Upper lobe of right lung (tissue), 1 donor: ENCODE data around the gene EYA4. TPM values are rescaled to one million over a fixed set of nuclear protein-coding genes. Genes with fewer than 3 reads are reported as not detected.

Experiments used
- ATAC-seq: fragments of 200-7000 bp; cut with Tn5 transposase; one replicate; pipeline ENCODE4 v1.9.1; 2020; ENCODE audit warnings: mild to moderate bottlenecking, moderate library complexity
- DNase-seq: peaks from one replicate; pipeline ENCODE4 v3.0.0-alpha.2; 2020
- H3K27ac ChIP-seq: fragments of 200-600 bp; one replicate; pipeline ENCODE4 v1.8.0; 2022
- H3K27me3 ChIP-seq: fragments of 200-600 bp; one replicate; pipeline ENCODE4 v1.8.0; 2022; ENCODE audit warnings: mild to moderate bottlenecking
- H3K36me3 ChIP-seq: fragments of 200-600 bp; one replicate; pipeline ENCODE4 v1.8.0; 2022
- H3K4me1 ChIP-seq: fragments of 200-600 bp; one replicate; pipeline ENCODE4 v1.8.0; 2022
- H3K4me3 ChIP-seq: fragments of 200-600 bp; one replicate; pipeline ENCODE4 v1.8.0; 2022; ENCODE audit warnings: mild to moderate bottlenecking
- H3K9me3 ChIP-seq: fragments of 200-600 bp; one replicate; pipeline ENCODE4 v1.8.0; 2022
- intact Hi-C: fragments of 100-400 bp; cut with DNase I; formaldehyde crosslinking; loops from one replicate; pipeline ENCODE4 v1.11.0; 2022
- total RNA-seq: library from RNA; stranded (reverse); fragmentation: NEBNext Ultra II Directional; extraction: Animal tissue kit (Norgen Biotek cat#: 25700); gene quantifications from one replicate; pipeline ENCODE4 v1.2.1, GENCODE V29; 2021
- TF ChIP-seq, protein P1 (sequence below): fragments of 200-600 bp; IDR thresholded peaks from one replicate; pipeline ENCODE4 v1.8.0; 2022; ENCODE audit warnings: antibody characterized with exemption
- donor health status: DM: no; HTN: yes; CAD: no; lungs with severe emphysema.

The EYA4 gene
- total RNA-seq, 1 donor from 2014 or later, result 6.0 TPM

DNA sequence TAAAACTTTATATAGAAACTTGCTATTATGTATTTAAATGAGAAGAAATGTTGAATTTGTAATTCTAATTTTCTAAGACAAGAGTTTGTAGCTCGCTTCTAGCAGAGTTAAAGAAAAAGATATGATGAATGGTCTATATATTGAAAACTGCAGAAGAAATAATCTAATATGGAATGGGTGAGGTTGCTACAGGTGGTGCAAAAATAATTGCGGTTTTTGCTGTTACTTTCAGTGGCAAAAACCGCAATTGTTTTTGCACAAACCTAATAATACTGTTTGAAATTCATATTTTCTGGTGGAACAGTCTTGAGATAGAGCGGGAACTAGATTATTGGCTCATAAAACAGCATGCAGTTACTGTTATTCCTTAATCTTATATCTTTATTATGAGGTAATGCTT is 23.9 kb downstream of the EYA4 start:
- DNase-seq, result no peak
- intact Hi-C loops, result no loop called here
- no peaks in the 10 kb centered on the region for H3K4me1 ChIP-seq
- H3K36me3 ChIP-seq, result no peaks in the 10 kb centered on the region
- TF ChIP-seq, protein P1, sequence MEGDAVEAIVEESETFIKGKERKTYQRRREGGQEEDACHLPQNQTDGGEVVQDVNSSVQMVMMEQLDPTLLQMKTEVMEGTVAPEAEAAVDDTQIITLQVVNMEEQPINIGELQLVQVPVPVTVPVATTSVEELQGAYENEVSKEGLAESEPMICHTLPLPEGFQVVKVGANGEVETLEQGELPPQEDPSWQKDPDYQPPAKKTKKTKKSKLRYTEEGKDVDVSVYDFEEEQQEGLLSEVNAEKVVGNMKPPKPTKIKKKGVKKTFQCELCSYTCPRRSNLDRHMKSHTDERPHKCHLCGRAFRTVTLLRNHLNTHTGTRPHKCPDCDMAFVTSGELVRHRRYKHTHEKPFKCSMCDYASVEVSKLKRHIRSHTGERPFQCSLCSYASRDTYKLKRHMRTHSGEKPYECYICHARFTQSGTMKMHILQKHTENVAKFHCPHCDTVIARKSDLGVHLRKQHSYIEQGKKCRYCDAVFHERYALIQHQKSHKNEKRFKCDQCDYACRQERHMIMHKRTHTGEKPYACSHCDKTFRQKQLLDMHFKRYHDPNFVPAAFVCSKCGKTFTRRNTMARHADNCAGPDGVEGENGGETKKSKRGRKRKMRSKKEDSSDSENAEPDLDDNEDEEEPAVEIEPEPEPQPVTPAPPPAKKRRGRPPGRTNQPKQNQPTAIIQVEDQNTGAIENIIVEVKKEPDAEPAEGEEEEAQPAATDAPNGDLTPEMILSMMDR, result no peak
- no peak for ATAC-seq
- H3K9me3 ChIP-seq, result no peaks in the 10 kb centered on the region
- H3K27ac ChIP-seq, result no peak overlapping the region
- no peaks in the 10 kb centered on the region for H3K27me3 ChIP-seq
- H3K4me3 ChIP-seq, result no peak overlapping the region

DNA sequence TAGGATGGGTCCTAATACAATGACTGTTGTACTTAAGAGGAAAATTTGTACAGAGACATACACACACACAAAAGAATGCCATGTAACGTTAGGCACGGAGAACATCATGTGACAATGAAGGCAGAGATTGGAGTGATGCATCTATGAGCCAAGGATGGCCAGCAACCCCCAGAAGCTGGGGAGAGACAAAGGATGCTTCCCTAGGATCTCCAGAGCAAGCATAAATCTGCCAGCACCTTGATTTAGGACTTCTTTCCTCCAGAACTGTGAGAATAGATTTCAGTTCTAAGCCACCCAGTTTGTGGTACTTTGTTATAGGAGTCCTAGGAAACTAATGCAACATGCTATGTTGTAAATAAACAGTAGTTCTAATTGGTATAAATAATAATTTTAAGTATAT is 25.0 kb downstream of the EYA4 start:
- H3K4me3 ChIP-seq, result no peak overlapping the region
- H3K27me3 ChIP-seq, result no peaks in the 10 kb centered on the region
- no peaks in the 10 kb centered on the region for H3K9me3 ChIP-seq
- intact Hi-C loops, result no loop called here
- no peak for DNase-seq
- TF ChIP-seq, protein P1, result no peak
- ATAC-seq, result no peak
- H3K27ac ChIP-seq, result no peak overlapping the region
- H3K36me3 ChIP-seq, result no peaks in the 10 kb centered on the region
- no peaks in the 10 kb centered on the region for H3K4me1 ChIP-seq

DNA sequence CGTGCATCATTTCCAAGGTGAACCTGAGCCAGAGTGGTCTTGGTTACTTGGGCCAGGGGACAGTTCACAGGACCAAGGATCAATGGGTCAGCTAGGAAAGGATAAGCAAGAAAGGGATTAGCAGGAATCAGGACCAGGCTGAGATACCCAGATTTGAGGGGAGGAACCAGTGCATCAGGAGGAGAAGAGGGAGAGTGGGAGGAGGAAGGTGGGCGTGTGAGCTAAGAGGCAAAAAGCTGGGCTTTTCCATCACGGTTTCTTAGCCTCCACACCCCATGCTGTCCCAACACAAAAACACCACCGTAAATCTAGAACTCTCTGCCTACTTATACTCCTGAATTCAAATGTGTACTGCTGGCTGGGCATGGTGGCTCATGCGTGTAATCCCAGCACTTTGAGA is 27.5 kb downstream of the EYA4 start:
- Histone ChIP-seq H3K27ac (no peak overlapping the region), H3K36me3 (no peaks in the 10 kb centered on the region), H3K27me3 (no peaks in the 10 kb centered on the region), H3K9me3 (no peaks in the 10 kb centered on the region), H3K4me1 (no peaks in the 10 kb centered on the region), H3K4me3 (no peak overlapping the region)
- DNase-seq (no peak), ATAC-seq (no peak)
- TF ChIP-seq, protein P1, result no peak
- intact Hi-C loops, result no loop called here

DNA sequence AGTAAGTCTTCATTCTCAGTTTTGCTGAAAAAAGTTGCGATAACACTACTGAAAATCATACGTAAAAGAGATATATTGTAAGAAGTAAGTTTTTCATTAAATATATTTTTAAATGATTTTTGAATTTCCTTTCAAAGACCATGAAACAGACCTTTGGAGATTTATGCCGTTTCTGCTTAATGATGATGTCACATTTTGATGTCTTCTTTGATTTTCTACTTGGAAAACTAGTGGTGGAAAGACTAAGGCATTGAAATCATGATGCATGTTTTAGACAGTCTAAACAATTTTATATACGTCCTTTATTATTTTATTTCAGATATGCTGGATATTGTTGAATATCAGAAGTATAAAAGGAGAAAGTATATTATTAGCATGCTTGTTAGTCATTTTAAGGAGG is 33.7 kb downstream of the EYA4 start:
- no peaks in the 10 kb centered on the region for H3K9me3 ChIP-seq
- no peak overlapping the region for H3K27ac ChIP-seq
- ATAC-seq (no peak), DNase-seq (no peak)
- H3K36me3 ChIP-seq, result no peaks in the 10 kb centered on the region
- intact Hi-C loops, result no loop called here
- H3K4me1 ChIP-seq, result no peaks in the 10 kb centered on the region
- no peaks in the 10 kb centered on the region for H3K27me3 ChIP-seq
- no peak overlapping the region for H3K4me3 ChIP-seq
- TF ChIP-seq, protein P1, result no peak

DNA sequence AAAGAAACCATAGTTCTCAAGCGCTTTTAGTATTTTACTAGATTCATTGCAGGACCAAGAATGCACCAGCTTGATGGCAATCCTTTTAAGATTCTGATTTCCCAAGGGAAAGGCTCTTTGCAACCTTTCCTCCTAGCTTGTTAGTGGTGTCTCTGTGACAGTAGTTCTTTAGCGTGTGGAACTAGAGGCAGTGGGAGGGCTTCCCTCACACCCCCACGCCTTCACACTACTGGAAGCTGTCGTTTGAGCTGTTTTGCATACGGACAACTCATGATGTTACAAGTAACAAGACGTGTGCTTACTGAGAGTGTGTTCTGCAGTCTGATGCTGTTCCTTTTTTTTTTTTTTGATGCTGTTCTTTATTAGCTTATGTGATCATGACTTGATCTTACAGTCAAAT is 34.1 kb downstream of the EYA4 start:
- DNase-seq, result no peak
- H3K27me3 ChIP-seq, result no peaks in the 10 kb centered on the region
- H3K27ac ChIP-seq, result no peak overlapping the region
- H3K4me1 ChIP-seq, result no peaks in the 10 kb centered on the region
- H3K9me3 ChIP-seq, result no peaks in the 10 kb centered on the region
- H3K36me3 ChIP-seq, result no peaks in the 10 kb centered on the region
- intact Hi-C loops, result no loop called here
- H3K4me3 ChIP-seq, result no peak overlapping the region
- ATAC-seq, result no peak
- TF ChIP-seq, protein P1, result no peak

DNA sequence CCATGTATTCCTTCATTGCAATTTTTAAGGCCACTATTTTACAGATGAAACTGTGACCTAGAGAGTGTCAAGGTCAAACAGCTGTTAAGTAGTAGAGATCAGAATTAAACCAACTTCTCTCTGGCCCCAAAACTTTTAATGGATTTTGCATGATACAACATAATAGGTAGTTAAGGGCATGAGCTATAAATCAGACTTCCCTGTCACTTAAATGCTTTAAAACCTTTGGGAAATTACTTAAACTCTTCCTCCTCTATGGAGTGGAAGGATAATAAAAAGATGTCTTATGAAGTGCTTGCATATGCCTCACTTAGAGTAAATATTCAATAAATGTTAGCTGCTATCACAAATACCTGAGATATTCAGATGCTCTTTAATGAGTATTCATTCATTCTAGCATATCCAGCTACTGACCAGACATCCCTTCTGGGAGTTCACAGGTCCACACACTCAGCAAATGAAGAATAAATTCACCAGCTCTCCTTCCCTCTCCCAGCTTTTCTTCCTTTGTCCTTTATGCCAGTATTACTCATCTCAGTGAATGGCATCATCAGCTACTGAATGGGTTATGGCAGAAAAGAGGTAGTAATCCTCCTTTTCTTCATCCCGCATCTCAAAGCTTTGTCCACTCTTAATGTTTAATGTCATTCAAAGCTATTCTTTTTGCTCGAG is 36.2 kb downstream of the EYA4 start:
- no peak for ATAC-seq
- no peak overlapping the region for H3K4me3 ChIP-seq
- TF ChIP-seq, protein P1, result no peak
- no peak for DNase-seq
- no peaks in the 10 kb centered on the region for H3K27me3 ChIP-seq
- H3K4me1 ChIP-seq, result no peaks in the 10 kb centered on the region
- no peak overlapping the region for H3K27ac ChIP-seq
- no peaks in the 10 kb centered on the region for H3K9me3 ChIP-seq
- no peaks in the 10 kb centered on the region for H3K36me3 ChIP-seq
- intact Hi-C loops, result no loop called here
